Astrocyte of the spinal cord (primary cell): ENCODE results near the gene FBLN1.
"Not testable (repeated sequence)": the region's sequence is repeated elsewhere in the genome, so short reads cannot be mapped to it uniquely, and the experiment has no call there.

Experiments used
- DNase-seq: peaks from one replicate; pipeline ENCODE4 v3.0.0; 2011; ENCODE audit warnings: low read depth, low spot score
- H3K4me3 ChIP-seq: 2 replicates; pipeline ENCODE4 v1.5.1; 2011; ENCODE audit warnings: low read depth, mild to moderate bottlenecking, low read length, moderate library complexity
- CTCF ChIP-seq: IDR thresholded peaks from 2 replicates; pipeline ENCODE4 v1.5.1; 2012; ENCODE audit warnings: low read depth, mild to moderate bottlenecking, low read length, inconsistent platforms
- in situ Hi-C: cut with HindIII; loops from 2 replicates; pipeline ENCODE4 v1.10.0; 2017; ENCODE audit warnings: low sequenced_read_pairs

Gene FBLN1

GRCh38 chr22:45458532-45458931 is 44.2 kb upstream of the FBLN1 start:
- TF ChIP-seq CTCF: no peak
- no peak for DNase-seq
- in situ Hi-C loops: no loop called here

GRCh38 chr22:45459235-45459634 is 43.4 kb upstream of the FBLN1 start:
- no peak for DNase-seq
- H3K4me3 ChIP-seq: no peak overlapping the region
- in situ Hi-C loops: no loop called here
- no peak for TF ChIP-seq CTCF

More at GRCh38 chr22:45458532-45458931, 44.2 kb upstream of the FBLN1 start:
- H3K4me3 ChIP-seq: no peak overlapping the region

GRCh38 chr22:45460288-45461109 is 42.2 kb upstream of the FBLN1 start:
- TF ChIP-seq CTCF: no peak
- DNase-seq: peak; percentile 65
- H3K4me3 ChIP-seq: no peak overlapping the region
- in situ Hi-C loops: no loop called here

- in situ Hi-C loops: no loop called here
These were observed 40.5 kb upstream of the FBLN1 start for GRCh38 chr22:45462034-45462655.

GRCh38 chr22:45463691-45464090 is 39.0 kb upstream of the FBLN1 start:
- DNase-seq, H3K4me3 ChIP-seq, in situ Hi-C loops: not testable (repeated sequence)

More at GRCh38 chr22:45462034-45462655, 40.5 kb upstream of the FBLN1 start:
- H3K4me3 ChIP-seq: no peak overlapping the region
- TF ChIP-seq CTCF: no peak
- DNase-seq: no peak

- in situ Hi-C loops: no loop called here
- no peak for TF ChIP-seq CTCF
- no peak overlapping the region for H3K4me3 ChIP-seq
- DNase-seq: no peak
These were observed 37.0 kb upstream of the FBLN1 start for GRCh38 chr22:45465633-45466032.

GRCh38 chr22:45468872-45469271 is 33.8 kb upstream of the FBLN1 start:
- in situ Hi-C loops: no loop called here
- no peak for TF ChIP-seq CTCF
- no peak overlapping the region for H3K4me3 ChIP-seq
- DNase-seq: peak; percentile 70
